Measurements from ENCODE around the gene ZNF831. TPM values are rescaled to one million over a fixed set of nuclear protein-coding genes. Genes with fewer than 3 reads are reported as not detected.

Gene ZNF831
- total RNA-seq, 3 donors from 2014 or later (not counting 1 experiment from before 2014, with no cell fraction given): 24.8 to 42.0 (median 40.2) TPM

- H3K27ac Mint-ChIP-seq: peak overlapping the region in 1 of 2 donors; percentile 41
- WGBS (ENCODE audit: insufficient coverage): 100% methylated on average over 2 of the region's 2 CpGs
These were observed 54.2 kb downstream of the ZNF831 start for GRCh38 chr20:59217794-59218280.

GRCh38 chr20:59219211-59219610 is 55.6 kb downstream of the ZNF831 start:
- no peak for ATAC-seq
- Histone ChIP-seq H3K27ac (ENCODE audit: low read length) (no peak overlapping the region), H3K4me1 (ENCODE audit: control insufficient read depth, insufficient read depth, low read length) (peaks cover 17% of the 10 kb centered on the region), H3K4me3 (ENCODE audit: low read length) (no peak overlapping the region), H3K9me3 (ENCODE audit: control insufficient read depth, insufficient read depth, low read length) (no peaks in the 10 kb centered on the region), H3K36me3 (ENCODE audit: control insufficient read depth, insufficient read depth, low read length) (peaks cover 61% of the 10 kb centered on the region), H3K27me3 (ENCODE audit: control insufficient read depth, insufficient read depth, low read length) (no peaks in the 10 kb centered on the region)
- TF ChIP-seq CTCF (IDR thresholded peaks at IDR 0.05): no peak
- H3K36me3 Mint-ChIP-seq: peaks cover 25% of the 10 kb centered on the region
- H3K4me3 Mint-ChIP-seq: no peak overlapping the region
- intact Hi-C loops (cut with micrococcal nuclease): no loop called here
- peaks cover 35 to 38% of the 10 kb centered on the region in 2 donors for H3K4me1 Mint-ChIP-seq
- H3K9me3 Mint-ChIP-seq: no peaks in the 10 kb centered on the region
- H3K27me3 Mint-ChIP-seq (ENCODE audit: low read depth in 2 of 2): no peaks in the 10 kb centered on the region
- no peak for DNase-seq
- peak overlapping the region; percentile 64 to 76 for H3K27ac Mint-ChIP-seq
- WGBS (ENCODE audit: insufficient coverage): 94% methylated on average over 8 of the region's 8 CpGs

More at GRCh38 chr20:59217794-59218280, 54.2 kb downstream of the ZNF831 start:
- Histone ChIP-seq H3K27me3 (ENCODE audit: control insufficient read depth, insufficient read depth, low read length) (no peaks in the 10 kb centered on the region), H3K4me3 (ENCODE audit: low read length) (no peak overlapping the region), H3K9me3 (ENCODE audit: control insufficient read depth, insufficient read depth, low read length) (no peaks in the 10 kb centered on the region), H3K27ac (ENCODE audit: low read length) (no peak overlapping the region), H3K36me3 (ENCODE audit: control insufficient read depth, insufficient read depth, low read length) (peaks cover 63% of the 10 kb centered on the region), H3K4me1 (ENCODE audit: control insufficient read depth, insufficient read depth, low read length) (peaks cover 11% of the 10 kb centered on the region)
- no peak overlapping the region for H3K4me3 Mint-ChIP-seq
- intact Hi-C loops (cut with micrococcal nuclease): no loop called here
- H3K27me3 Mint-ChIP-seq (ENCODE audit: low read depth in 2 of 2): no peaks in the 10 kb centered on the region
- H3K4me1 Mint-ChIP-seq: peaks cover 31 to 34% of the 10 kb centered on the region in 2 donors
- H3K9me3 Mint-ChIP-seq: no peaks in the 10 kb centered on the region
- ATAC-seq: no peak
- no peak for DNase-seq
- no peak for TF ChIP-seq CTCF (IDR thresholded peaks at IDR 0.05)
- peaks cover 25% of the 10 kb centered on the region for H3K36me3 Mint-ChIP-seq

GRCh38 chr20:59220161-59220560 is 56.5 kb downstream of the ZNF831 start:
- DNase-seq (no peak), ATAC-seq (no peak)
- Histone ChIP-seq H3K36me3 (ENCODE audit: control insufficient read depth, insufficient read depth, low read length) (peaks cover 53% of the 10 kb centered on the region), H3K9me3 (ENCODE audit: control insufficient read depth, insufficient read depth, low read length) (no peaks in the 10 kb centered on the region), H3K4me1 (ENCODE audit: control insufficient read depth, insufficient read depth, low read length) (peaks cover 17% of the 10 kb centered on the region), H3K27ac (ENCODE audit: low read length) (no peak overlapping the region), H3K27me3 (ENCODE audit: control insufficient read depth, insufficient read depth, low read length) (no peaks in the 10 kb centered on the region), H3K4me3 (ENCODE audit: low read length) (no peak overlapping the region)
- TF ChIP-seq CTCF (IDR thresholded peaks at IDR 0.05): no peak
- peaks cover 31 to 39% of the 10 kb centered on the region in 2 donors for H3K4me1 Mint-ChIP-seq
- H3K4me3 Mint-ChIP-seq: no peak overlapping the region
- intact Hi-C loops (cut with micrococcal nuclease): loop anchor here (2.0 to 10.0 kb wide), 2 partner anchors 265 to 349 kb away; no protein-coding TSS in a partner anchor
- WGBS (ENCODE audit: insufficient coverage): 95% methylated on average over 5 of the region's 5 CpGs
- no peaks in the 10 kb centered on the region for H3K27me3 Mint-ChIP-seq (ENCODE audit: low read depth in 2 of 2)
- peaks cover 17% of the 10 kb centered on the region for H3K36me3 Mint-ChIP-seq
- H3K9me3 Mint-ChIP-seq: no peaks in the 10 kb centered on the region
- H3K27ac Mint-ChIP-seq: peak overlapping the region; percentile 64 to 76

Measured in natural killer cell (primary cell).